Measurements from ENCODE around the gene GJB1.
"Not testable (repeated sequence)": the region's sequence is repeated elsewhere in the genome, so short reads cannot be mapped to it uniquely, and the experiment has no call there.

GJB1 gene

DNA sequence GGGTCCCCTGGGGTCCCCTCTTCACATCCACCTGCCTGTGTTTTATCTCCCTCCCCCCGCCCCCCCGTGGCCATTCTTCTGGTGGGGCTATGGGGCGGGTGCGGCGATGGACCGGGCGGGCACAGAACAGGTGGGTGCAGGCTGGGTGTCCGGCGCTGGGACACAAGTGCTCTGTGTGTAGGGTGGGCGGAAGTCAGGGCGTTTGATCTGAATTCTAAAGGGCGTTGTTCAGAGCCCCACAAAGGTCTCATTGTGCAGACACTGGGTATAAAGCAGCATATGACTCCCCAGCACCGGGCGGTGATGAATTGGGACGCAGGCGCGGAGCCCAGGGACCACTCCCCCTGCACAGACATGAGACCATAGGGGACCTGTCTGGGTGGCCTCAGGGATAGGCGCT, at the start of gene GJB1:
TSS of gene GJB1 (plus strand) at position 296 of the 400 bp plus-strand sequence. CDS start 484 bp downstream, outside the sequence.
- DNase-seq (ENCODE audit: low read depth in 2 of 2): no peak

- DNase-seq (ENCODE audit: low read depth in 2 of 2): no peak
Measured at GRCh38 chrX:71173440-71173839, 49.6 kb upstream of the GJB1 start.

GRCh38 chrX:71174795-71175194, 48.2 kb upstream of the GJB1 start:
- DNase-seq (ENCODE audit: low read depth in 2 of 2): no peak

DNA sequence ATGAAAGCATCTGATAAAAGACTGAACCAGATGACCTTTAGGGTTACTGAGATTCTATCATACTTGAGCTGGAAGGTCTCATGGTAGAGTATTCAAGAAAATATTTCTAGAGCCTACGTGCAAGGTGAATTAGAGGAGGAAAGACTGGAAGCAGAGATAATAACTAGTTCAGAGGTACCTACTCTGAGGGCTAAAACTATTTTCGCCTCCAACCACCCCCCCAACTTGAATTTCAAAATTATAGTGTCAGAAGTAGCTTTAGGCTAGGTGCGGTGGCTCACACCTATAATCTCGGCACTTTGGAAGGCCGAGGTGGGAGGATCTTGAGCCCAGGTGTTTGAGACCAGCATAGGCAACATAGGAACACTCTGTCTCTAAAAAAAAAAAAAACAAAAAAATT, 47.5 kb upstream of the GJB1 start:
- DNase-seq (ENCODE audit: low read depth in 2 of 2): no peak

- DNase-seq (ENCODE audit: low read depth in 2 of 2): no peak
Measured at GRCh38 chrX:71177327-71177726, 45.7 kb upstream of the GJB1 start.

DNA sequence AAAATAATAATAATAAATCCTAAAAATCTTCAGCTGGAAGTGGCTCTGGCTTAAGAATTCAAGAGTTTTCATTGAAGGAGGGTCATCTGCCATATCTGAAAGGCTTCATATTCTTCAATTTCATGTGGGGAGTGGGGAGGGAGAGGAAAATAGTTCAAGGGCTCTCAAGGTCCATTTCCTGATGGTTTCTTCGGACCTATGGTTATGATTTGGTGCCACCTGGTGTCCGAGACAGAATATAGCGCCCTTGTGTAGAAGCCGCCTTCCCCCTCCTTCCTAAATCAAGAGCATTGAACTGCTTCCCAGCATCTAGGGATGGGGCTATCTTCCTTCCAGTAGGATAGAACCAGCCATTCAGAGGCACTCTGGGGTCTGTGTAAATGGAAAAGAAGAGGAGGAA, 44.1 kb upstream of the GJB1 start:
- no peak for DNase-seq (ENCODE audit: low read depth in 2 of 2)

DNA sequence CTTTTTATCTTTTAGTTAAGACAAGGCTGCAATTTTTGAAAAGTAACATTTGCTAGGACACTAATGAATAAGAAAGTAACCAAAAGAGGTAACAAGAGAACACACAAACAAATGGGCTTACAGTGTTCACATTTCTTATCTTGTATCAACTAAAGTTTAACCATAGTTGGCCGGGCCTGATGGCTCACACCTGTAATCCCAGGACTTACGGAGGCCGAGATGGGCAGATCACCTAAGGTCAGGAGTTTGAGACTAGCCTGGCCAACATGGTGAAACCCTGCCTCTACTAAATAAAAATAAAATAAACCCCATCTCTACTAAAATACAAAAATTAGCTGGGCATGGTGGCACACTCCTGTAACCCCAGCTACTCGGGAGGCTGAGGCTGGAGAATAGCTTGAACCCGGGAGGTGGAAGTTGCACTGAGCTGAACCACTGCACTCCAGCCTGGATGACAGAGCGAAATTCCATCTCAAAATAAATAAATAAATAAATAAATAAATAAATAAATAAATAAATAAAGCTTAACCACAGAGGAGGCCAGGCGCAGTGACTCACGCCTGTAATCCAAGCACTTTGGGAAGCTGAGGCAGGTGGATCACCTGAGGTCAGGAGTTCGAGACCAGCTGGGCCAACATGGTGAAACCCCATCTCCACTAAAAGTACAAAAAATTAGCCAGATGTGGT, 42.3 kb upstream of the GJB1 start:
- DNase-seq (ENCODE audit: low read depth in 2 of 2): not testable (repeated sequence)

GRCh38 chrX:71181558-71181909, 41.5 kb upstream of the GJB1 start:
- peak in 1 of 2 donors; percentile 21 for DNase-seq (ENCODE audit: low read depth in 2 of 2)

DNA sequence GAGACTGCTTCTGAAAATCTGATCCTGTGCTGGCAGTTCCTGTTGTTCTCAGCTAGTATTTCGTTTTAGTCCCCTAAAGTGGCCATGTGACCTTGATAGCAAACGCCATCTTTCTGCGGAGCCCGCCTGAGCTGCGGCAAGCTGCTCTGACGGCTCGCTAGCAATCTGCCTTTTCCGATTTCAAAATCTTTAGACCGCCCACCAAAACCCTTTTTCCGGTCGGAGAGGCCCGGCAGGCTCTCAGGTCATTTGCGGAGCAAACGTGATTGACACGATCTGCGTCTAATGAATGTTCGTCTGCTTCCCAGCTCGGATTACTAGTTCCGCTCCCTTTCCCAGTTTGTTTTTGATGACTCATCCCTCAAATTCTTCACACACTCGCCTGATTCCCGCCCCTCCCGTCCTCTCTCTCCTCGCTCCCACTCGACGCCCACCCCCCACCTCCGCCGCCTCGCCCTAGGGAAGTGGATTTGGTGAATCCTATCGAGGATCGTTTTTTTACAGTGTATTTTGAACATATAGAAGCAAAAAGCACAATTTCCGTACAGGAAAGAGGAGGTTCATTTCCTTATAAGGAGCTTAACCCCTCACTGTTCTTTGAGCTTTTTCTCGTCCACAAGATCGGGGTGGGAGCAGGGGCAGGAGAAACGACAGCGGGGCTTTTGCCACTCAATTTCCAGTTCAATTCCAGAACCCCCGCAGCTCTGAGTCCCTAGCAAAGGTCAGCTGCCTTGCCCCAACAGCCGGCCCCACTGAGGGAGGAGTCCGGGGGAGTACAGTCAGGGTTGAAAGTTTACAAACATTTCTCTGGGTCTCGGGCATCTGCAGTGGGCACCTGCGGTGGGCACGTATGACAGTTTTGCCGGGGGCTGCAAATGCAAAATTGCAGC, 40.9 kb upstream of the GJB1 start:
- DNase-seq (ENCODE audit: low read depth in 2 of 2): peak; percentile 58 to 74

DNA sequence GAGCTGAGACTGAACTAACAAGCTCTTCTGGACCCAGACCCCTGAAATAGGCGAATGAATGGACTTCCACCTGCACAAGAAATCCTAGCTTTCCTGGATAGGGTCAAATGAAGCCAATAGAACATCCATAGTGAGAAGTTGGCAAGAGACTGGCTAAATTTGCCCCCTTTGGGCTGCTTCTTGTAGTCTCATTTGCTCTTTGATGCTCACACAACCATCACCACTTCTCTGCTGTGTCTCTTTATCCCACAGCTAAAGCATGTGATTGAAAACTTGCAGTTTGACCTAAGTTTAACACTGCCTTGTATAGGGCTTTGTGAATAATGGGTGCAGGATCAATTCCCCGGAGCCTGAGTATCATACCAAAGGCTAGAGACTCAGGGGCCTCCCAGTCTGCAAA, 40.2 kb upstream of the GJB1 start:
- DNase-seq (ENCODE audit: low read depth in 2 of 2): no peak

DNA sequence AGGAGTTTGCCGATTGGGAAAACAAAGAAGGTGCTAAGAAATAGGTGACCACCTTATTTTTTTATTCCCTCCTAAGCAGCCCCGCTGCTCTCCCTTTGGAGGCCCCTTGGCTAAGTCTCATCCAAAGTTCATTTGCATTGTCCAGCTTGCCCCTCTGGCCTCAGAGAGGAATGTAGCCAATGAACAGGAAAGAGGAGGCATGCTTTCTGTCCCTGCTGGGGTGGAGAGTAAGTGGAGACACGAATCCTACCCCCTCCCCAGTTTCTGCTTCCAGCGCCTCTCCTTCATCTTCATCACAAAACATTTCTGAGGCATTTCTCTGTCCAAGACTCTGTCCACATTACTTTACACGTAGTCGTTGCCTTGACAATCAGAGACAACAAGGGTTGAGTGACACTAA, 39.7 kb upstream of the GJB1 start:
- no peak for DNase-seq (ENCODE audit: low read depth in 2 of 2)

DNA sequence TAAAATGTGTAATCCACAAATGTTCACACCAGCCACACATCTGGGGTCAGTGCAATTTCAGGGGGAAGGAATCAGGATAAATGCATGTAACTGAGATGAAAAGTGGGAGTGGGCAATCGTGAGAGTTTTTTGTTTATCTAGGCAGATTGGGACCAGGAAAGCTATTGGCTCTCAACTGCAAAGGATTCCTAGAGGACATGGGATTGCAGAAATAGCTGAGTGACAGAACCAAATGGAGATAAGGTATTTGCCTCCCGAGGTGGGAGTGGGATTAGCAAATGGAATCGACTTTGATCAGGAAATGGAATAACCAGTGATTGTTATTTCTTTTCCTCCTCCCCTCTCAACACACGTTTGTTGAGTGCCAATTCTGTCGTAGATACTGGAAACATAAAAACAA, 38.9 kb upstream of the GJB1 start:
- DNase-seq (ENCODE audit: low read depth in 2 of 2): no peak

DNA sequence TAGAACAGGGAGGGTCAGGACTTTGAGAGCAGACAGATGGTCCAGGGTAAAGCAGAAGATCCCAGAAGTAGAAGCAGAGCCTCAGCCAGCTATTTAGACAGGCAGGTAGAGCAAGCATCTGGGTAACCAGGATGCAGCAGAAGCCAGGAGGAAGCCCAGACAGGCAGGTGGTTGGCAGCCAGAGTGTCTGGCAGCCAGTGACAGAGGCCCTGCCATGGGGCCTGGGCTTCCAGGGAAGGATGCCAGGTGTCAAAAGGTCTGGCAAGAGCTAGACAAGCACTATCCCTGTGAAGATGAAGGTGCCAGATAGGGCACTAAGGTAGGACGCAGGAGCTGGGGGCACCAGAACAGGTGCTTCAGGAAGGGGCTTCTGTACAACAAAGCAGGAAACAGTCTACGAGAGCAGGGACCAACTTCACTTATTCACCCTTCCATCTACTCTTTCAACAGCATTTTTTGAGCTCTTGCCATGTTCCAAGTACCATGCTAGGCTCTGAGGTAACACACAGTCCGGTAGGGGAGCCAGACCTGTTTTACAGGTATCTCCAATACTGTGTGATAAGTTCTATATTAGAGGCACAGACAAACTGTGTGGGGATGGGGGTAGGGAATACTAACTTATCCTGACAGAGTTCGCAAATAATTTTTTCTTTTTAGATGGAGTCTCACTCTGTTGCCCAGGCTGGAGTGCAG, 38.1 kb upstream of the GJB1 start:
- DNase-seq (ENCODE audit: low read depth in 2 of 2): no peak

GRCh38 chrX:71191248-71191647, 31.8 kb upstream of the GJB1 start:
- DNase-seq (ENCODE audit: low read depth in 2 of 2): no peak

GRCh38 chrX:71195964-71196649, 26.9 kb upstream of the GJB1 start:
- DNase-seq (ENCODE audit: low read depth in 2 of 2): no peak

DNA sequence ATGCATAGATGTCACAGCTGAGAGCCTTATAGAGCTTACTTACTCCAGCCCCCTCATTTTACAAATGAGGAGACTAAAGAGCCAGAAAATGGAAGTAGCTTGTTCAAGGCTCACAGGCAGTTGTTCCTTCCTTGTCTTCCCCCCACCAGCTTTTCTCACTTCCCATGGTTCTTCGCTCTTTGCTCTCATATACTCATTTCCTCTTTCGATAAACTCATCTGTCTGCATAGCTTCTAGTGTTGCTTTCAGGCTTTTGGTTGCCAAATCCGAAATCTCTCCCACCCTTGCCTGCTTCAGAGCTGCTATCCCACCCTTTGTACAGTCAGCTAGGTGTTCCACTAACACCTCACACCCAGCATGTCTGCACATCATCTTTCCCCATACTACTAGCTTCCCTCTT, 25.0 kb upstream of the GJB1 start:
- no peak for DNase-seq (ENCODE audit: low read depth in 2 of 2)

GRCh38 chrX:71199252-71200008, 23.6 kb upstream of the GJB1 start:
- DNase-seq (ENCODE audit: low read depth in 2 of 2): no peak

GRCh38 chrX:71210816-71211215, 12.2 kb upstream of the GJB1 start:
- no peak for DNase-seq (ENCODE audit: low read depth in 2 of 2)

GRCh38 chrX:71212536-71212935, 10.5 kb upstream of the GJB1 start:
- DNase-seq (ENCODE audit: low read depth in 2 of 2): no peak

DNA sequence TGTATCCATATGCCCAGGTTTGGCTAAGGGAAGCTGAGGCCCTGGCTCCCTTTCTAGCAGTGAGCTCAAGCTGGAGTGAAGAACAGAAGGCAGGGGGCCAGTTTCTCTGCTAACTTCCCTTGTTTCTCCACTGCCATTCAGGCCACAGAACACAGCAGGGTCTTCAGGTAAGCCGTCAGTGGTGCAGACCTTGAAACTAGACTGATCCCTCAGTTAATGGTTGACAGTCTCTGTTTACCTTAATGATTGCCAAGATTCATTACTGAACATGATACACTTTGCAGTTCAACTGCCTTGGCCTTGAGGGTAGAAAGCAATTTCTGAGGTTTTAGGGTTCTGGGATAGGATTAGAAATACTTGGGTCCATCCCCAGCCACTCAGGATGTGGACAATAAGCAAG, 8.9 kb upstream of the GJB1 start:
- DNase-seq (ENCODE audit: low read depth in 2 of 2): no peak

GRCh38 chrX:71214604-71215337, 8.3 kb upstream of the GJB1 start:
- no peak for DNase-seq (ENCODE audit: low read depth in 2 of 2)

Data from activated CD8-positive, alpha-beta memory T cell treated with anti-CD3 and anti-CD28 coated beads for 4 hours (primary cell).